Liver (tissue), 9 donors: Measurements from ENCODE around the gene ARHGAP9. TPM values are rescaled to one million over a fixed set of nuclear protein-coding genes. Genes with fewer than 3 reads are reported as not detected.

Experiments
- DNase-seq: peaks from one replicate; pipeline ENCODE4 v3.0.0-alpha.2; 2017; ENCODE audit warnings: low spot score
- H3K27ac ChIP-seq, 2 donors: one replicate each; pipeline ENCODE4 v1.7.0; 2013; ENCODE audit warnings: inconsistent platforms in 2 of 2, low read length in 2 of 2, control low read depth in 1 of 2, low read depth in 1 of 2, mild to moderate bottlenecking in 1 of 2
- H3K27me3 ChIP-seq, 4 donors: one replicate each; pipeline versions ENCODE4 v1.6.1 to v1.7.0; 2013; ENCODE audit warnings: low read length in 3 of 4, inconsistent platforms in 1 of 4, mild to moderate bottlenecking in 1 of 4, moderate library complexity in 1 of 4; ENCODE audit not compliant: control insufficient read depth in 4 of 4, insufficient read depth in 4 of 4
- H3K36me3 ChIP-seq, 4 donors: one replicate each; pipeline versions ENCODE4 v1.6.1 to v1.7.0; 2013; ENCODE audit warnings: low read length in 3 of 4, mild to moderate bottlenecking in 3 of 4, low read depth in 1 of 4, moderate library complexity in 1 of 4; ENCODE audit not compliant: control insufficient read depth in 4 of 4, insufficient read depth in 3 of 4
- H3K4me1 ChIP-seq, 4 donors: one replicate each; pipeline versions ENCODE4 v1.6.1 to v1.7.0; 2013; ENCODE audit warnings: low read length in 3 of 4, mild to moderate bottlenecking in 3 of 4, moderate library complexity in 1 of 4; ENCODE audit not compliant: control insufficient read depth in 4 of 4, insufficient read depth in 4 of 4
- H3K4me3 ChIP-seq, 3 donors: one replicate each; pipeline versions ENCODE4 v1.6.1 to v1.7.0; 2013; ENCODE audit warnings: low read length in 3 of 3, control low read depth in 1 of 3, low read depth in 1 of 3, mild to moderate bottlenecking in 1 of 3
- H3K9ac ChIP-seq, 2 donors: one replicate each; pipeline ENCODE4 v1.7.0; 2013; ENCODE audit warnings: low read length in 2 of 2, mild to moderate bottlenecking in 2 of 2, moderate library complexity in 2 of 2, control low read depth in 1 of 2, low read depth in 1 of 2
- H3K9me3 ChIP-seq, 4 donors: one replicate each; pipeline versions ENCODE4 v1.6.1 to v1.7.0; 2013; ENCODE audit warnings: low read length in 3 of 4; ENCODE audit not compliant: control insufficient read depth in 4 of 4
- ATF3 ChIP-seq: IDR thresholded peaks from 2 replicates; pipeline ENCODE4 v1.6.1; 2016; ENCODE audit warnings: antibody characterized with exemption
- EGR1 ChIP-seq, 2 donors: IDR thresholded peaks; 2 replicates each; pipeline ENCODE4 v1.6.1; 2016 to 2018; ENCODE audit warnings: antibody characterized with exemption in 2 of 2, low read depth in 2 of 2
- FOXA1 ChIP-seq: IDR thresholded peaks from 2 replicates; pipeline ENCODE4 v1.6.1; 2016; ENCODE audit warnings: antibody characterized with exemption
- FOXA2 ChIP-seq: IDR thresholded peaks from 2 replicates; pipeline ENCODE4 v1.6.1; 2016; ENCODE audit warnings: antibody characterized with exemption
- HNF4A ChIP-seq, 2 donors: conservative IDR thresholded peaks; 2 replicates each; pipeline ENCODE4 v1.6.1; 2016; ENCODE audit warnings: antibody characterized with exemption in 2 of 2, mild to moderate bottlenecking in 2 of 2
- HNF4G ChIP-seq: IDR thresholded peaks from 2 replicates; pipeline ENCODE4 v1.6.1; 2016; ENCODE audit warnings: antibody characterized with exemption
- JUND ChIP-seq, 2 donors: IDR thresholded peaks; 2 replicates each; pipeline ENCODE4 v1.6.1; 2016; ENCODE audit warnings: antibody characterized with exemption in 2 of 2
- NR2F2 ChIP-seq: IDR thresholded peaks from 2 replicates; pipeline ENCODE4 v1.6.1; 2016; ENCODE audit warnings: antibody characterized with exemption
- RAD21 ChIP-seq, 2 donors: IDR thresholded peaks; 2 replicates each; pipeline ENCODE4 v1.6.1; 2016; ENCODE audit warnings: antibody characterized with exemption in 2 of 2, mild to moderate bottlenecking in 2 of 2
- REST ChIP-seq: IDR thresholded peaks from 2 replicates; pipeline ENCODE4 v1.6.1; 2016; ENCODE audit warnings: antibody characterized with exemption, mild to moderate bottlenecking
- RXRA ChIP-seq, 2 donors: IDR thresholded peaks; 2 replicates each; pipeline ENCODE4 v1.6.1; 2017 to 2018; ENCODE audit warnings: antibody characterized with exemption in 2 of 2, mild to moderate bottlenecking in 1 of 2
- SP1 ChIP-seq: IDR thresholded peaks from 2 replicates; pipeline ENCODE4 v1.6.1; 2018; ENCODE audit warnings: antibody characterized with exemption, mild to moderate bottlenecking
- YY1 ChIP-seq: IDR thresholded peaks from 2 replicates; pipeline ENCODE4 v1.6.1; 2016; ENCODE audit warnings: antibody characterized with exemption, mild to moderate bottlenecking
- WGBS: extraction: QIAGEN DNeasy Blood & Tissue Kit; methylation state at CpG from one replicate; pipeline ENCODE4 v1.1.7; 2013; 5-methylcytosine and 5-hydroxymethylcytosine counted together
- polyA plus RNA-seq, 2 donors: library from polyadenylated mRNA; stranded (reverse) in 1 of 2; unstranded in 1 of 2; fragments of 200-250 nt in 1 of 2; fragments of >200 nt in 1 of 2; fragmentation: Nextera tagmentation in 1 of 2; extraction: Ambion mirVana in 1 of 2; gene quantifications; one replicate each; pipeline versions ENCODE4 v1.2.1 to v1.2.3, GENCODE V29; 2013 to 2015
- total RNA-seq, 2 donors: library from RNA; depleted of rRNA; stranded (reverse); fragments of >200 nt; gene quantifications; one replicate each; pipeline ENCODE4 v1.2.3, GENCODE V29; 2014
- TF ChIP-seq, protein P1 (sequence below): IDR thresholded peaks from 2 replicates; pipeline ENCODE4 v1.6.1; 2016; ENCODE audit warnings: antibody characterized with exemption
- TF ChIP-seq, protein P2 (sequence below): fragments of 150-350 bp; IDR thresholded peaks from 2 replicates; pipeline ENCODE4 v1.5.1; 2017; ENCODE audit warnings: improper control_type of control experiment, low read depth, low read length; ENCODE audit not compliant: missing input control
- donor health status: healthy.
- donor health status: healthy.
- donor health status: healthy.
- donor health status: healthy.
- donor health status: healthy.

ARHGAP9 gene
- total and polyA plus RNA-seq, 4 donors = 3.0 to 12.0 (median 7.1) TPM

- TF ChIP-seq, protein P1, sequence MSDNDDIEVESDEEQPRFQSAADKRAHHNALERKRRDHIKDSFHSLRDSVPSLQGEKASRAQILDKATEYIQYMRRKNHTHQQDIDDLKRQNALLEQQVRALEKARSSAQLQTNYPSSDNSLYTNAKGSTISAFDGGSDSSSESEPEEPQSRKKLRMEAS = no peak
- TF ChIP-seq HNF4G (no peak), JUND (IDR thresholded peaks at IDR 0.05) (no peak), YY1 (no peak)
- TF ChIP-seq, protein P2, sequence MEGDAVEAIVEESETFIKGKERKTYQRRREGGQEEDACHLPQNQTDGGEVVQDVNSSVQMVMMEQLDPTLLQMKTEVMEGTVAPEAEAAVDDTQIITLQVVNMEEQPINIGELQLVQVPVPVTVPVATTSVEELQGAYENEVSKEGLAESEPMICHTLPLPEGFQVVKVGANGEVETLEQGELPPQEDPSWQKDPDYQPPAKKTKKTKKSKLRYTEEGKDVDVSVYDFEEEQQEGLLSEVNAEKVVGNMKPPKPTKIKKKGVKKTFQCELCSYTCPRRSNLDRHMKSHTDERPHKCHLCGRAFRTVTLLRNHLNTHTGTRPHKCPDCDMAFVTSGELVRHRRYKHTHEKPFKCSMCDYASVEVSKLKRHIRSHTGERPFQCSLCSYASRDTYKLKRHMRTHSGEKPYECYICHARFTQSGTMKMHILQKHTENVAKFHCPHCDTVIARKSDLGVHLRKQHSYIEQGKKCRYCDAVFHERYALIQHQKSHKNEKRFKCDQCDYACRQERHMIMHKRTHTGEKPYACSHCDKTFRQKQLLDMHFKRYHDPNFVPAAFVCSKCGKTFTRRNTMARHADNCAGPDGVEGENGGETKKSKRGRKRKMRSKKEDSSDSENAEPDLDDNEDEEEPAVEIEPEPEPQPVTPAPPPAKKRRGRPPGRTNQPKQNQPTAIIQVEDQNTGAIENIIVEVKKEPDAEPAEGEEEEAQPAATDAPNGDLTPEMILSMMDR = no peak
- no peak overlapping the region for H3K27ac ChIP-seq
- no peak overlapping the region for H3K4me3 ChIP-seq
- WGBS = 90% methylated on average over 11 of the region's 11 CpGs
- no peak for DNase-seq
- H3K36me3 ChIP-seq = peaks cover 0 to 2% (median 0%) of the 10 kb centered on the region in 4 donors
- peaks cover 0 to 4% (median 1%) of the 10 kb centered on the region in 4 donors for H3K4me1 ChIP-seq
- no peak overlapping the region for H3K9ac ChIP-seq
- H3K27me3 ChIP-seq = no peaks in the 10 kb centered on the region
- no peaks in the 10 kb centered on the region for H3K9me3 ChIP-seq
Observed at GRCh38 chr12:57467915-57468314, 11.8 kb downstream of the ARHGAP9 start.

DNA sequence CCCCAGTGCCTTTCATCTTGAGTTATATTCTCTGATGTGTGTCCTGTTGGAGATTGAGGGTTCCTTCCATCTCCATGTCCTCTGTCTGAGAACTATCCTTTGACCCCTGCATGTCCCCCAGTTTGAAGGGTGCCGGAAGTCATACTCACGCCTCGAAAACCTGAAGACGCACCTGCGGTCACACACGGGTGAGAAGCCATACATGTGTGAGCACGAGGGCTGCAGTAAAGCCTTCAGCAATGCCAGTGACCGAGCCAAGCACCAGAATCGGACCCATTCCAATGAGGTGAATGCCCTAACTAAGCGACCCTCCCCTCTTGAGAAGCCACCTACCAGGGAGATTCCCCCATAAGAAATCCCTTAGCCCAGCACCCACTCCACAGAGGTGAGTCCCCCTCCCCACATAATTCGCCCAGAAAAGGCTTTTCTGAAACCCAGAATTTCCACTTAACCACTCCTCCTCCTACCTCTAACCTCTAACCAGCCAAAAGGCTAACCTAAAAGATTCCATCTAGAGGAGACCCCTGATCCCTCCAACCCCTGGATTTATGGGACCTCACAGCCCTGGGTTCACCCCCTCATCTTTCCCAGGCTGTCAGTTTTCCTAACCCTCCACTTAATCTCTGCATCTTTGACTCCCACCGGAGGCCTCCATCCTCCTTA is 12.3 kb downstream of the ARHGAP9 start:
- 87% methylated on average over 12 of the region's 12 CpGs for WGBS
- DNase-seq = no peak
- peaks cover 0 to 2% (median 0%) of the 10 kb centered on the region in 4 donors for H3K36me3 ChIP-seq

GRCh38 chr12:57465747-57466505 is 13.7 kb downstream of the ARHGAP9 start:
- Histone ChIP-seq H3K4me3 (no peak overlapping the region), H3K9ac (no peak overlapping the region), H3K4me1 (peaks cover 4 to 21% (median 14%) of the 10 kb centered on the region in 4 donors), H3K9me3 (no peaks in the 10 kb centered on the region), H3K36me3 (no peaks in the 10 kb centered on the region), H3K27me3 (no peaks in the 10 kb centered on the region), H3K27ac (no peak overlapping the region)
- TF ChIP-seq REST (no peak), HNF4G (no peak), ATF3 (no peak), FOXA2 (no peak), EGR1 (IDR thresholded peaks at IDR 0.05; ENCODE audit: low read depth in 2 of 2) (no peak)
- TF ChIP-seq, protein P2 = no peak
- no peak for DNase-seq
- 79% methylated on average over 14 of the region's 14 CpGs for WGBS

More for the DNA sequence above, 12.3 kb downstream of the ARHGAP9 start:
- H3K27me3 ChIP-seq = no peaks in the 10 kb centered on the region
- H3K9ac ChIP-seq = no peak overlapping the region
- no peak overlapping the region for H3K4me3 ChIP-seq
- TF ChIP-seq ATF3 (no peak), FOXA2 (no peak), FOXA1 (no peak), HNF4A (conservative IDR thresholded peaks at IDR 0.05) (no peak), RXRA (IDR thresholded peaks at IDR 0.05) (no peak), SP1 (no peak), RAD21 (IDR thresholded peaks at IDR 0.05) (no peak), NR2F2 (no peak), YY1 (no peak)
- H3K4me1 ChIP-seq = peaks cover 0 to 9% (median 3%) of the 10 kb centered on the region in 4 donors
- no peaks in the 10 kb centered on the region for H3K9me3 ChIP-seq
- no peak overlapping the region for H3K27ac ChIP-seq
